ENCODE data around the gene BACH1.

The BACH1 gene

GRCh38 chr21:29382030-29382654, 83.4 kb downstream of the BACH1 start:
- Histone ChIP-seq H4K91ac (ENCODE audit: low read depth, low read length, poor library complexity) (no peak overlapping the region), H3K79me1 (ENCODE audit: low read depth, low read length) (no peaks in the 10 kb centered on the region), H4K8ac (ENCODE audit: low read depth, low read length) (no peak overlapping the region), H3K4ac (ENCODE audit: low read length) (no peak overlapping the region), H3K4me3 (ENCODE audit: low read length in 2 of 2) (no peak overlapping the region), H2BK5ac (ENCODE audit: low read length) (no peak overlapping the region), H2BK120ac (ENCODE audit: low read depth, low read length) (no peak overlapping the region), H2BK12ac (ENCODE audit: low read length) (no peak overlapping the region), H3K36me3 (replicated peaks in 1 of 2; ENCODE audit: control insufficient read depth in 2 of 2, insufficient read depth in 2 of 2, low read length in 2 of 2) (no peaks in the 10 kb centered on the region), H3K9me3 (replicated peaks in 1 of 2; ENCODE audit: control insufficient read depth in 2 of 2, insufficient read depth in 1 of 2, low read depth in 1 of 2, low read length in 2 of 2) (peaks cover 0 to 2% of the 10 kb centered on the region in 2 donors), H3K18ac (ENCODE audit: low read length) (no peak overlapping the region), H3K4me2 (ENCODE audit: insufficient read depth, low read length, poor library complexity, severe bottlenecking) (no peak overlapping the region), H2AK5ac (ENCODE audit: low read depth, low read length) (no peak overlapping the region), H2AFZ (ENCODE audit: low read length) (no peak overlapping the region), H3K27me3 (ENCODE audit: control insufficient read depth in 3 of 3, insufficient read depth in 3 of 3, low read depth in 1 of 3, low read length in 3 of 3) (no peaks in the 10 kb centered on the region), H3K27ac (replicated peaks; ENCODE audit: low read length) (no peak overlapping the region), H2BK15ac (ENCODE audit: low read length) (no peak overlapping the region), H3K4me1 (ENCODE audit: control insufficient read depth in 2 of 2, insufficient read depth in 1 of 2, low read depth in 1 of 2, low read length in 2 of 2) (peaks cover 6 to 10% of the 10 kb centered on the region in 2 donors), H3K9ac (ENCODE audit: low read depth, low read length, poor library complexity) (no peak overlapping the region), H3K23ac (ENCODE audit: low read depth, low read length, poor library complexity) (no peak overlapping the region), H3K14ac (ENCODE audit: low read length) (no peak overlapping the region)
- DNase-seq (ENCODE audit: low spot score): no peak
- WGBS, 2 donors (ENCODE audit: extremely low coverage in 2 of 2, insufficient read length in 2 of 2, insufficient replicate concordance in 1 of 2): no CpG with 5 or more reads among the region's 4 CpGs

- no peak overlapping the region for H3K23ac ChIP-seq (ENCODE audit: low read depth, low read length, poor library complexity)
- no peak overlapping the region for H3K4me2 ChIP-seq (ENCODE audit: insufficient read depth, low read length, poor library complexity, severe bottlenecking)
- H3K27me3 ChIP-seq (ENCODE audit: control insufficient read depth in 3 of 3, insufficient read depth in 3 of 3, low read depth in 1 of 3, low read length in 3 of 3): no peaks in the 10 kb centered on the region
- no peaks in the 10 kb centered on the region for H3K9me3 ChIP-seq (replicated peaks in 1 of 2; ENCODE audit: control insufficient read depth in 2 of 2, insufficient read depth in 1 of 2, low read depth in 1 of 2, low read length in 2 of 2)
- no peaks in the 10 kb centered on the region for H3K36me3 ChIP-seq (replicated peaks in 1 of 2; ENCODE audit: control insufficient read depth in 2 of 2, insufficient read depth in 2 of 2, low read length in 2 of 2)
- H2BK120ac ChIP-seq (ENCODE audit: low read depth, low read length): no peak overlapping the region
- H3K79me1 ChIP-seq (ENCODE audit: low read depth, low read length): no peaks in the 10 kb centered on the region
- no peak overlapping the region for H2AK5ac ChIP-seq (ENCODE audit: low read depth, low read length)
- H3K4me1 ChIP-seq (ENCODE audit: control insufficient read depth in 2 of 2, insufficient read depth in 1 of 2, low read depth in 1 of 2, low read length in 2 of 2): peaks cover 6 to 10% of the 10 kb centered on the region in 2 donors
- no peak overlapping the region for H4K91ac ChIP-seq (ENCODE audit: low read depth, low read length, poor library complexity)
- H2BK15ac ChIP-seq (ENCODE audit: low read length): no peak overlapping the region
- no CpG with 5 or more reads among the region's 2 CpGs for whole genome bisulfite sequencing, 2 donors (ENCODE audit: extremely low coverage in 2 of 2, insufficient read length in 2 of 2, insufficient replicate concordance in 1 of 2)
- no peak for DNase-seq (ENCODE audit: low spot score)
- H4K8ac ChIP-seq (ENCODE audit: low read depth, low read length): no peak overlapping the region
- H2BK12ac ChIP-seq (ENCODE audit: low read length): no peak overlapping the region
- no peak overlapping the region for H3K18ac ChIP-seq (ENCODE audit: low read length)
- H3K27ac ChIP-seq (replicated peaks; ENCODE audit: low read length): no peak overlapping the region
- H3K14ac ChIP-seq (ENCODE audit: low read length): no peak overlapping the region
- no peak overlapping the region for H2AFZ ChIP-seq (ENCODE audit: low read length)
- H3K4me3 ChIP-seq (ENCODE audit: low read length in 2 of 2): no peak overlapping the region
- no peak overlapping the region for H3K4ac ChIP-seq (ENCODE audit: low read length)
- H3K9ac ChIP-seq (ENCODE audit: low read depth, low read length, poor library complexity): no peak overlapping the region
- H2BK5ac ChIP-seq (ENCODE audit: low read length): no peak overlapping the region
Measured at GRCh38 chr21:29384683-29385359, 86.1 kb downstream of the BACH1 start.

- Histone ChIP-seq H2BK15ac (ENCODE audit: low read length) (no peak overlapping the region), H3K27ac (replicated peaks; ENCODE audit: low read length) (no peak overlapping the region), H2AK5ac (ENCODE audit: low read depth, low read length) (no peak overlapping the region), H2BK5ac (ENCODE audit: low read length) (no peak overlapping the region), H3K18ac (ENCODE audit: low read length) (no peak overlapping the region), H3K4me3 (ENCODE audit: low read length in 2 of 2) (no peak overlapping the region), H3K4me1 (ENCODE audit: control insufficient read depth in 2 of 2, insufficient read depth in 1 of 2, low read depth in 1 of 2, low read length in 2 of 2) (peaks cover 10 to 14% of the 10 kb centered on the region in 2 donors), H3K79me1 (ENCODE audit: low read depth, low read length) (no peaks in the 10 kb centered on the region), H2BK120ac (ENCODE audit: low read depth, low read length) (no peak overlapping the region), H4K91ac (ENCODE audit: low read depth, low read length, poor library complexity) (no peak overlapping the region), H3K9me3 (replicated peaks in 1 of 2; ENCODE audit: control insufficient read depth in 2 of 2, insufficient read depth in 1 of 2, low read depth in 1 of 2, low read length in 2 of 2) (no peaks in the 10 kb centered on the region), H3K4ac (ENCODE audit: low read length) (no peak overlapping the region), H3K4me2 (ENCODE audit: insufficient read depth, low read length, poor library complexity, severe bottlenecking) (no peak overlapping the region), H3K36me3 (replicated peaks in 1 of 2; ENCODE audit: control insufficient read depth in 2 of 2, insufficient read depth in 2 of 2, low read length in 2 of 2) (no peaks in the 10 kb centered on the region), H2AFZ (ENCODE audit: low read length) (no peak overlapping the region), H2BK12ac (ENCODE audit: low read length) (no peak overlapping the region), H3K9ac (ENCODE audit: low read depth, low read length, poor library complexity) (no peak overlapping the region), H3K27me3 (ENCODE audit: control insufficient read depth in 3 of 3, insufficient read depth in 3 of 3, low read depth in 1 of 3, low read length in 3 of 3) (no peaks in the 10 kb centered on the region), H3K23ac (ENCODE audit: low read depth, low read length, poor library complexity) (no peak overlapping the region), H4K8ac (ENCODE audit: low read depth, low read length) (no peak overlapping the region), H3K14ac (ENCODE audit: low read length) (no peak overlapping the region)
- no CpG with 5 or more reads among the region's 6 CpGs for WGBS, 2 donors (ENCODE audit: extremely low coverage in 2 of 2, insufficient read length in 2 of 2, insufficient replicate concordance in 1 of 2)
- no peak for DNase-seq (ENCODE audit: low spot score)
Measured at GRCh38 chr21:29385934-29386520, 87.3 kb downstream of the BACH1 start.

GRCh38 chr21:29386803-29387202, 88.1 kb downstream of the BACH1 start:
- Histone ChIP-seq H3K18ac (ENCODE audit: low read length) (no peak overlapping the region), H3K23ac (ENCODE audit: low read depth, low read length, poor library complexity) (no peak overlapping the region), H3K9me3 (replicated peaks in 1 of 2; ENCODE audit: control insufficient read depth in 2 of 2, insufficient read depth in 1 of 2, low read depth in 1 of 2, low read length in 2 of 2) (no peaks in the 10 kb centered on the region), H3K4me2 (ENCODE audit: insufficient read depth, low read length, poor library complexity, severe bottlenecking) (no peak overlapping the region), H3K9ac (ENCODE audit: low read depth, low read length, poor library complexity) (no peak overlapping the region), H4K8ac (ENCODE audit: low read depth, low read length) (no peak overlapping the region), H2AK5ac (ENCODE audit: low read depth, low read length) (no peak overlapping the region), H2AFZ (ENCODE audit: low read length) (no peak overlapping the region), H3K14ac (ENCODE audit: low read length) (no peak overlapping the region), H2BK120ac (ENCODE audit: low read depth, low read length) (no peak overlapping the region), H3K4me1 (ENCODE audit: control insufficient read depth in 2 of 2, insufficient read depth in 1 of 2, low read depth in 1 of 2, low read length in 2 of 2) (peaks cover 8 to 14% of the 10 kb centered on the region in 2 donors), H4K91ac (ENCODE audit: low read depth, low read length, poor library complexity) (no peak overlapping the region), H3K27ac (replicated peaks; ENCODE audit: low read length) (no peak overlapping the region), H2BK15ac (ENCODE audit: low read length) (no peak overlapping the region), H3K27me3 (ENCODE audit: control insufficient read depth in 3 of 3, insufficient read depth in 3 of 3, low read depth in 1 of 3, low read length in 3 of 3) (no peaks in the 10 kb centered on the region), H3K4me3 (ENCODE audit: low read length in 2 of 2) (no peak overlapping the region), H3K4ac (ENCODE audit: low read length) (no peak overlapping the region), H3K79me1 (ENCODE audit: low read depth, low read length) (no peaks in the 10 kb centered on the region), H3K36me3 (replicated peaks in 1 of 2; ENCODE audit: control insufficient read depth in 2 of 2, insufficient read depth in 2 of 2, low read length in 2 of 2) (no peaks in the 10 kb centered on the region), H2BK12ac (ENCODE audit: low read length) (no peak overlapping the region), H2BK5ac (ENCODE audit: low read length) (no peak overlapping the region)
- WGBS, 2 donors (ENCODE audit: extremely low coverage in 2 of 2, insufficient read length in 2 of 2, insufficient replicate concordance in 1 of 2): no CpG with 5 or more reads among the region's 4 CpGs
- DNase-seq (ENCODE audit: low spot score): no peak
